Cardiac fibroblast (primary cell): ENCODE results near the gene VEGFC.

Experiments
- DNase-seq, 2 donors: peaks; one replicate each; pipeline versions ENCODE4 v3.0.0 to v3.0.0-alpha.2; 2010; ENCODE audit warnings: low read depth in 2 of 2
- H3K4me3 ChIP-seq, 2 donors: replicated peaks in 1 of 2; 1 replicate in 1 of 2; 2 replicates in 1 of 2; pipeline ENCODE4 v1.5.1; 2011; ENCODE audit warnings: low read depth in 2 of 2, low read length in 2 of 2, mild to moderate bottlenecking in 2 of 2, moderate library complexity in 1 of 2
- CTCF ChIP-seq: IDR thresholded peaks from one replicate; pipeline ENCODE4 v1.5.1; 2011; ENCODE audit warnings: low read depth, mild to moderate bottlenecking, low read length, inconsistent platforms

The VEGFC gene

GRCh38 chr4:176792326-176793059, at the start of gene VEGFC:
Gene VEGFC (minus strand): TSS chr4:176792922. CDS start chr4:176792311, 611 bp downstream.
- peak within 1 kb of the TSS; percentile 81 to 85 for H3K4me3 ChIP-seq
- peak; percentile 77 to 79 for DNase-seq
- TF ChIP-seq CTCF: no peak

- no peak for TF ChIP-seq CTCF
- DNase-seq: peak; percentile 53 to 80
These were observed 49.0 kb upstream of the VEGFC start for GRCh38 chr4:176841711-176842112.

GRCh38 chr4:176840166-176840565, 47.4 kb upstream of the VEGFC start:
- TF ChIP-seq CTCF: no peak
- DNase-seq: peak in 1 of 2 donors; percentile 51
- H3K4me3 ChIP-seq: no peak overlapping the region

More at GRCh38 chr4:176841711-176842112, 49.0 kb upstream of the VEGFC start:
- no peak overlapping the region for H3K4me3 ChIP-seq

GRCh38 chr4:176839656-176840055, 46.9 kb upstream of the VEGFC start:
- no peak overlapping the region for H3K4me3 ChIP-seq
- no peak for DNase-seq
- TF ChIP-seq CTCF: no peak

- TF ChIP-seq CTCF: no peak
- no peak overlapping the region for H3K4me3 ChIP-seq
- DNase-seq: peak; percentile 32 to 66
These were observed 46.1 kb upstream of the VEGFC start for GRCh38 chr4:176838601-176839433.

GRCh38 chr4:176837169-176837895, 44.6 kb upstream of the VEGFC start:
- no peak for TF ChIP-seq CTCF
- H3K4me3 ChIP-seq: no peak overlapping the region
- no peak for DNase-seq
